Breast epithelium (tissue), 4 donors: ENCODE data around the gene CMA1. TPM values are rescaled to one million over a fixed set of nuclear protein-coding genes. Genes with fewer than 3 reads are reported as not detected.
A peak's percentile ranks its signal among the peaks of the same experiment; 100 is the strongest.
"Not testable (repeated sequence)": the region's sequence is repeated elsewhere in the genome, so short reads cannot be mapped to it uniquely, and the experiment has no call there.

Experiments used
- DNase-seq, 2 donors: peaks; one replicate each; pipeline ENCODE4 v3.0.0-alpha.2; 2019; ENCODE audit warnings: low spot score in 2 of 2
- H3K27ac ChIP-seq, 2 donors: fragments of 200-600 bp; sonication (generic) in 1 of 2; one replicate each; pipeline ENCODE4 v1.5.1; 2016 to 2019; ENCODE audit warnings: mild to moderate bottlenecking in 1 of 2
- H3K27me3 ChIP-seq, 2 donors: fragments of 200-600 bp; sonication (generic) in 1 of 2; one replicate each; pipeline versions ENCODE4 v1.5.1 to v1.6.0; 2017 to 2019; ENCODE audit warnings: control low read depth in 1 of 2, mild to moderate bottlenecking in 1 of 2
- H3K36me3 ChIP-seq: fragments of 200-600 bp; one replicate; pipeline ENCODE4 v1.5.1; 2019
- H3K4me1 ChIP-seq, 2 donors: fragments of 200-600 bp; sonication (generic); one replicate each; pipeline ENCODE4 v1.5.1; 2016 to 2019; ENCODE audit warnings: control low read depth in 1 of 2
- H3K4me3 ChIP-seq, 3 donors: fragments of 200-600 bp; sonication (generic); 1 replicate in 2 of 3; 2 replicates in 1 of 3; pipeline ENCODE4 v1.5.1; 2016 to 2019; ENCODE audit warnings: mild to moderate bottlenecking in 3 of 3, moderate library complexity in 2 of 3
- H3K9me3 ChIP-seq, 2 donors: fragments of 200-600 bp; sonication (generic) in 1 of 2; one replicate each; pipeline ENCODE4 v1.5.1; 2016 to 2019; ENCODE audit warnings: control low read depth in 1 of 2
- CTCF ChIP-seq, 3 donors: fragments of 450-650 bp; IDR thresholded peaks; one replicate each; pipeline ENCODE4 v1.5.1; 2016 to 2017; ENCODE audit warnings: antibody characterized with exemption in 3 of 3, mild to moderate bottlenecking in 3 of 3, moderate library complexity in 3 of 3
- POLR2A ChIP-seq: fragments of 450-650 bp; IDR thresholded peaks from one replicate; pipeline ENCODE4 v1.6.1; 2016; ENCODE audit warnings: antibody characterized with exemption, mild to moderate bottlenecking, moderate library complexity
- POLR2AphosphoS5 ChIP-seq, 3 donors: sonication (generic); formaldehyde crosslinking; IDR thresholded peaks; one replicate each; pipeline ENCODE4 v1.6.1; 2017; ENCODE audit warnings: antibody characterized with exemption in 3 of 3
- intact Hi-C: fragments of 100-400 bp; cut with DNase I; formaldehyde crosslinking; loops from one replicate; pipeline ENCODE4 v1.15.1; 2023; ENCODE audit warnings: low total_unique reads
- total RNA-seq, 3 donors: library from RNA; depleted of rRNA; stranded (reverse); fragments of >200 nt; gene quantifications; one replicate each; pipeline ENCODE4 v1.1.0, GENCODE V29; 2016

The CMA1 gene
- total RNA-seq, 3 donors from 2014 or later: 0.66 to 7.2 TPM; not detected in 1

- H3K4me3 ChIP-seq: no peak overlapping the region
- intact Hi-C loops: no loop called here
- peak in 1 of 3 donors; percentile 16 for TF ChIP-seq CTCF (IDR thresholded peaks at IDR 0.05)
- no peak for TF ChIP-seq POLR2A
- no peak for TF ChIP-seq POLR2AphosphoS5 (IDR thresholded peaks at IDR 0.05)
- no peaks in the 10 kb centered on the region for H3K4me1 ChIP-seq
- H3K27ac ChIP-seq: no peak overlapping the region
- H3K27me3 ChIP-seq: no peaks in the 10 kb centered on the region
- no peaks in the 10 kb centered on the region for H3K36me3 ChIP-seq
- no peaks in the 10 kb centered on the region for H3K9me3 ChIP-seq
- DNase-seq: no peak
Observed at GRCh38 chr14:24481622-24482324, 26.3 kb downstream of the CMA1 start.

- H3K27ac ChIP-seq, intact Hi-C loops, DNase-seq: not testable (repeated sequence)
Observed at GRCh38 chr14:24479999-24480398, 28.1 kb downstream of the CMA1 start.

GRCh38 chr14:24475261-24475660, 32.8 kb downstream of the CMA1 start:
- TF ChIP-seq POLR2A (no peak), CTCF (IDR thresholded peaks at IDR 0.05) (no peak), POLR2AphosphoS5 (IDR thresholded peaks at IDR 0.05) (no peak)
- no peak overlapping the region for H3K27ac ChIP-seq
- intact Hi-C loops: no loop called here
- no peaks in the 10 kb centered on the region for H3K27me3 ChIP-seq
- H3K9me3 ChIP-seq: no peaks in the 10 kb centered on the region
- no peak overlapping the region for H3K4me3 ChIP-seq
- H3K4me1 ChIP-seq: no peaks in the 10 kb centered on the region
- no peaks in the 10 kb centered on the region for H3K36me3 ChIP-seq
- no peak for DNase-seq

More at GRCh38 chr14:24479999-24480398, 28.1 kb downstream of the CMA1 start:
- H3K4me1 ChIP-seq, H3K9me3 ChIP-seq, H3K27me3 ChIP-seq, H3K4me3 ChIP-seq, H3K36me3 ChIP-seq: not testable (repeated sequence)

- intact Hi-C loops: no loop called here
- H3K4me1 ChIP-seq: no peaks in the 10 kb centered on the region
- no peak overlapping the region for H3K4me3 ChIP-seq
- no peaks in the 10 kb centered on the region for H3K27me3 ChIP-seq
- no peak overlapping the region for H3K27ac ChIP-seq
- no peaks in the 10 kb centered on the region for H3K36me3 ChIP-seq
- no peak for DNase-seq
- no peaks in the 10 kb centered on the region for H3K9me3 ChIP-seq
- TF ChIP-seq POLR2A (no peak), POLR2AphosphoS5 (IDR thresholded peaks at IDR 0.05) (no peak), CTCF (IDR thresholded peaks at IDR 0.05) (no peak)
Observed at GRCh38 chr14:24473211-24473610, 34.9 kb downstream of the CMA1 start.

- intact Hi-C loops, H3K36me3 ChIP-seq: not testable (repeated sequence)
Observed at GRCh38 chr14:24470450-24470849, 37.6 kb downstream of the CMA1 start.

GRCh38 chr14:24465805-24466204, 42.3 kb downstream of the CMA1 start:
- Histone ChIP-seq H3K9me3 (no peaks in the 10 kb centered on the region), H3K27ac (no peak overlapping the region), H3K4me3 (no peak overlapping the region), H3K4me1 (no peaks in the 10 kb centered on the region), H3K36me3 (no peaks in the 10 kb centered on the region), H3K27me3 (no peaks in the 10 kb centered on the region)
- no peak for TF ChIP-seq POLR2AphosphoS5 (IDR thresholded peaks at IDR 0.05)
- no peak for TF ChIP-seq CTCF (IDR thresholded peaks at IDR 0.05)
- no peak for TF ChIP-seq POLR2A
- intact Hi-C loops: no loop called here
- no peak for DNase-seq

More at GRCh38 chr14:24470450-24470849, 37.6 kb downstream of the CMA1 start:
- H3K4me3 ChIP-seq, H3K27me3 ChIP-seq, DNase-seq, H3K9me3 ChIP-seq, H3K27ac ChIP-seq, H3K4me1 ChIP-seq: not testable (repeated sequence)
